NT2/D1 (cell line): ENCODE results near the gene UNC93B1.

Experiments
- DNase-seq: peaks from one replicate; pipeline ENCODE4 v3.0.0-alpha.2; 2011; ENCODE audit warnings: low read depth, low spot score
- H3K27me3 ChIP-seq: 2 replicates; pipeline ENCODE4 v1.6.0; 2011; ENCODE audit warnings: mild to moderate bottlenecking; ENCODE audit not compliant: insufficient read length, insufficient read depth
- H3K36me3 ChIP-seq: 2 replicates; pipeline ENCODE4 v1.6.1; 2011; ENCODE audit warnings: mild to moderate bottlenecking, low read length, mixed read lengths; ENCODE audit not compliant: insufficient read depth, insufficient read length
- H3K4me1 ChIP-seq: 2 replicates; pipeline ENCODE4 v1.5.1; 2011; ENCODE audit not compliant: insufficient read depth, insufficient read length
- H3K4me3 ChIP-seq: 2 replicates; pipeline ENCODE4 v1.5.1; 2011; ENCODE audit warnings: low read depth; ENCODE audit not compliant: insufficient read length
- H3K9ac ChIP-seq: 2 replicates; pipeline ENCODE4 v1.6.0; 2011; ENCODE audit warnings: low read depth; ENCODE audit not compliant: insufficient read length
- H3K9me3 ChIP-seq: 2 replicates; pipeline ENCODE4 v1.5.1; 2011; ENCODE audit warnings: mild to moderate bottlenecking, low read length; ENCODE audit not compliant: insufficient read depth
- SUZ12 ChIP-seq: IDR thresholded peaks from 2 replicates; pipeline ENCODE4 v1.6.1; 2011; ENCODE audit not compliant: insufficient read length, insufficient read depth; ENCODE audit errors: extremely low read depth
- YY1 ChIP-seq: IDR thresholded peaks from 2 replicates; pipeline ENCODE4 v1.6.1; 2011; ENCODE audit not compliant: insufficient read length, insufficient read depth
- ZNF274 ChIP-seq: IDR thresholded peaks from 2 replicates; pipeline ENCODE4 v1.6.1; 2011; ENCODE audit warnings: mild to moderate bottlenecking, low read depth, low read length

Gene UNC93B1

DNA sequence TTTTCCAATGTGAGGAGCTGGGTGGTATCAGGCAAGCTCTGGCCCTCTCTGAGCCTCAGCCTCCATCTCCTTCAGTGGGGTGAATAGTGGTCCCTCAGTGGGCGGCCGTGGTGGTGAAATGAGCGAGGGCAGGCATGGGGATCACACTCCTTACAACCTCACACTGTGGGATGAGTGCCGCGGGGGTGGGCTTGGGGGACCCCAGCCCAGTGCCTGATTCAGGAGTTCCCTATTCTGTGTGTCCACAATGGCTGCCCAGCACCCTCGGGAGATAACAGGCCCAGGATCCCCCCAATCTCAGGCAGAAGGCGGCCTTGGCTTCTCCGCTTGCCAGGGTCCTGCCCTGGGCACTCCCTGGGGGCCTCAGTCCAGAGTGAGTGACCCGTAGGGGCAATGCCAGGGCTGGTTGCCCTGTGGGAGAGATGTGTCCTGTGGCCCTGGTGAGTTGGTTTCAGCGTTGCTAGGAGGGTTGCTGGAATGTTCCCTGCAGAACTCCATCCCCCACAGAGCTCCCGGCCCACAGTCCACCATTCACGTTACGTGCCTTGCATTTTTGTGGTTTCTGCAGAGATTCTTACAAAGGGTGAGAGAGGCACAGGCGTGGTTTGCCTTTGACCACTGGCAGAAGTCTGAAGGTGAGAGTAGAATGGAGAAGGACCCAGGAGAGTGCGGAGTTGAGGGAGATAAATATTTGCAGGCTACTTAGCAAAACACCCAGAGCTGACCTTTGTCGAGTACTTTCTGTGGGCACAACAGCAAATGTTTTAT lies 9.1 kb upstream of the UNC93B1 start:
- H3K9ac ChIP-seq, result peak overlapping the region; percentile 46
- DNase-seq, result peak; percentile 48
- H3K4me1 ChIP-seq, result peaks cover 60% of the 10 kb centered on the region
- no peaks in the 10 kb centered on the region for H3K9me3 ChIP-seq
- H3K4me3 ChIP-seq, result no peak overlapping the region
- H3K27me3 ChIP-seq, result no peaks in the 10 kb centered on the region
- no peaks in the 10 kb centered on the region for H3K36me3 ChIP-seq
- TF ChIP-seq ZNF274, result no peak
- no peak for TF ChIP-seq SUZ12
- no peak for TF ChIP-seq YY1

DNA sequence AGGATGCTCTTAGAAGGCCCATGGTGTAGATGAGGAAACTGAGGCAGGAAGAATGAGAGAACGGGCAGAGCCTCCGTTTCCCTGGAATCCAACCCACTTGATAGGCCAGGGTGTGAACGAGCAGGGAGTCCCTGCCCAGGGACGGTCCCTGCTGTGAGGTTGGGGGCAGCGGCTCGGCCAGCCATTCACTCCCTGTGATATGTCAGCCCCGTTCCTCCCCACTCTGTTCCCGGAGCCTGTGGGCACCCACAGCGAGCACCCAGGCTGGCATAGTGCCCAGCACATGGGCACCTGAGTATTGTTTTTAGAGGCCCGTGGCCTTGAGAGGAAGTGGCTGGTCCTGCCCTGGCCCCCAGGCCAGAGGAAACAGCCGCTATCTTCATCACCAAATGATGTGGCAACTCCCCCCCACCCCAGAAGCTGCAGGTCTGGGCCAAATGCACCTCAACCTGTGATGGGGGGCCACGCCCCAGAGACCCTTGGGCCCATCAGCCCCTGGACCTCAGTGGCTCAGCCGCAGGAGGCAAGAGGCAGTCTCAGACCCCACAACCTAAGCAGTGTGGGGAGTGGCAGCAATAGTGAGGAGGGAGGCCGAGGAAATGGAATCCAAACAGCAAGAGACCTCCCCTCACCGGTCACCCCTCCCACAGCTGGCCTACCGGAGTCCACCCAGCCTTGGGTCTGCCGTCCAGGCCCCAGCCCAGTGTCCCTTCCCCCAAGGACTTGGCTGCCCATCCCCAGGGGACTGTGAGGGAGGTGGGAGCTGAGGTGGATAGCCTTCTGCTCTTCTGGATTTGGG lies 8.3 kb upstream of the UNC93B1 start:
- peak overlapping the region; percentile 39 for H3K9ac ChIP-seq
- no peaks in the 10 kb centered on the region for H3K9me3 ChIP-seq
- no peak for DNase-seq
- no peaks in the 10 kb centered on the region for H3K36me3 ChIP-seq
- H3K27me3 ChIP-seq, result no peaks in the 10 kb centered on the region
- H3K4me3 ChIP-seq, result no peak overlapping the region
- peaks cover 58% of the 10 kb centered on the region for H3K4me1 ChIP-seq
- no peak for TF ChIP-seq ZNF274
- TF ChIP-seq SUZ12, result no peak
- TF ChIP-seq YY1, result no peak

DNA sequence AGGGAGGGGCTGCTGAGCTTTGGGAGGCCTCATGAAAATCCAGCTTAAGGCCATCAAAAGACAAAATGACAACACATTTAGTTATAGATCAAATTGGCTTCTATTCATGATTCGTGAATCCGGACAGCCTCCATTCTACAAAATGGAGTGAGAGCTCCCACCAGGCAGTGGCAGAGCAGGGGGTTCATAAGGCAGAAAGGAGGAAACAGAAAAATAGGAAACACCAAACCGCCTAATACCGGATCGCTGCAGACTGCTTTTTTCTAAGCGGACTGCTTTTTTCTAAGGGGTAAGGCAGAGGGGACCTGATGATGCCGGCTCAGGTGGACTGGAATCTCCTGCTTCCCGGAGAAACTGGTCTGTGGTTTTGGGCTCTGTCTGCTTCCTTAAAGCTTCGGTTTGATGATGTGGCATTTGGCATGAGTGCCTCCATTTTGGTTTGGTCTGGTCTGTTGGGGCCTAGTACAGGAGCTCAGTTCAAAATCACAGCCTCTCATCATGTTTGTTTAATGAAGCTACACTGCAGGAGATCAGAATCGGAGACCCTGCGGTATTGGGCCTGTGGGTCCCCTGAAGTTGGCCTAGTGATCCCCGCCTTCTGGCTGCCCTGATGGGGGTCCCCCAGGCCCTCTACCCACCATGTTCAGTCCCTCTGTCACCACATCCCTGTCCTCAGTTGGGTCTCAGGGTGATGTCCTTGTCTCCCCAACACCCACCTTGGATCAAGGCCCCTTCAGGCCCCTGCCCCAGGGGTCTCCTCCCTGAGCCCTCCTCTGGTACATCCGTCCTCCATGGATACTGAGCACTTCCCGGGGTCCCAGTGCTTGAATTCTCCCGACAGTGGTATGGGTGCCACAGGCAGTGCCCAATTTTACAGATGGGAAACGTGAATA lies 7.4 kb upstream of the UNC93B1 start:
- H3K4me3 ChIP-seq, result peak overlapping the region; percentile 35
- no peak for TF ChIP-seq SUZ12
- no peak for TF ChIP-seq ZNF274
- TF ChIP-seq YY1, result no peak
- H3K9ac ChIP-seq, result peak overlapping the region; percentile 39
- H3K36me3 ChIP-seq, result no peaks in the 10 kb centered on the region
- peaks cover 48% of the 10 kb centered on the region for H3K4me1 ChIP-seq
- no peak for DNase-seq
- H3K27me3 ChIP-seq, result no peaks in the 10 kb centered on the region
- H3K9me3 ChIP-seq, result no peaks in the 10 kb centered on the region

DNA sequence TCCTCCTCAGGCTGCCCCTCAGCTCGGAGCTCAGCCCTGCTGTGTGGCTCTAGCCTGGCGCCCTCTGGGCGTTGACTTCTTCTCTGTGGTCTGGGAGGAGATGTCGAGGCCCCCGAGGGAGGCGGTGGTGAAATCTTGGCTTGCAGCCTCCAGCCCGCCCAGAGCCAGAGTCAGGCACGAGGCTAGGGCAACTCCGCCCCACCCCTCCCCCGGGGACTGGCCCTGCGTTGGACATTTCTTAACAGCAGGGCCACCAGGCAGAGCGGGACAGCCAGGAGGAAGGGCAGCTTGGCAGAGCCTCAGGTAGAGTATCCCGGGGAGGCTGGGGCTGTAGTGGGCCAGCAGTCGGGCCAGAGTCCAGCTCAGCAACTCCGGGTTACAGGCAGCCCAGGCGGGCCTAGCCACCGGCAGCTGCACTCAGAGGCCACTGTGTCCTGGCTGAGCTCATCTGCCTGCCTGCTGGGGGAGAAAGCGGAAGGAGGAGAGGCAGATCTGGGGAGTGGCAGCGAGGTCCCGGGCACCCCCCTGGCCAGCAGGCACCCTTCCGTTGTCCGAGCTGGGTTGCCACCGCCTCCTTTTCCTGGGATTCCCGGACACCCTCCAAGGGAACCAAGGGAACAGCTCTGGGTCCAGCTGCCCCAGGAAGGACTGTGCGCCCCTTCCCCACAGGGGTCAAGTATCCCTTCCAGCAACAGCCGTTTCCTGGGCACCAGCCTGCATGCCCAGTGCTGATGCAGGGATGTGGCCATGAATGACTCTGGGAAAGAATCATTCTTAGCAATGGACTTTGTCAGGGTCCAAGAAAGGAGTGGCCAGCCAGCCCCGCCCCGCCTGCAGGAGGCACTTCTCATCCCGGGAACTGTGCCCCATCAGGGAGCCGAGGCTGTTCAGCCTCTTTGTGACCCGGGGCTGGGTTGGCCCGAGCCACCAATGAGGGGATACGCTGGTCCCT lies 6.5 kb upstream of the UNC93B1 start, which contains the start of gene ALDH3B1:
Gene ALDH3B1, plus strand, starts transcription at position 238 of the 952 bp plus-strand sequence. CDS start 4,971 bp downstream, outside the sequence.
- Histone ChIP-seq H3K27me3 (no peaks in the 10 kb centered on the region), H3K9ac (peak within 1 kb of the TSS; percentile 89), H3K36me3 (no peaks in the 10 kb centered on the region), H3K4me3 (peak within 1 kb of the TSS; percentile 35), H3K4me1 (peaks cover 48% of the 10 kb centered on the region), H3K9me3 (no peaks in the 10 kb centered on the region)
- DNase-seq, result no peak
- TF ChIP-seq SUZ12, result no peak
- no peak for TF ChIP-seq ZNF274
- TF ChIP-seq YY1, result no peak

GRCh38 chr11:68009391-68010089 lies 5.6 kb upstream of the UNC93B1 start:
- Histone ChIP-seq H3K9me3 (no peaks in the 10 kb centered on the region), H3K4me3 (no peak overlapping the region), H3K36me3 (no peaks in the 10 kb centered on the region), H3K27me3 (no peaks in the 10 kb centered on the region), H3K4me1 (peaks cover 41% of the 10 kb centered on the region), H3K9ac (peak overlapping the region; percentile 89)
- no peak for TF ChIP-seq YY1
- TF ChIP-seq ZNF274, result no peak
- TF ChIP-seq SUZ12, result no peak
- no peak for DNase-seq
